Osteoblast (primary cell): ENCODE data around the gene STAT6. TPM values are rescaled to one million over a fixed set of nuclear protein-coding genes. Genes with fewer than 3 reads are reported as not detected.
A peak's percentile ranks its signal among the peaks of the same experiment; 100 is the strongest.

ENCODE experiments used
- DNase-seq: peaks from one replicate; pipeline ENCODE4 v3.0.0; 2011; ENCODE audit warnings: low spot score, mixed read lengths; ENCODE audit not compliant: insufficient read length; ENCODE audit errors: missing footprints
- H2AFZ ChIP-seq: 2 replicates; pipeline ENCODE4 v1.6.0; 2011; ENCODE audit warnings: mild to moderate bottlenecking, low read length
- H3K27ac ChIP-seq: 2 replicates; pipeline ENCODE4 v1.5.1; 2011; ENCODE audit warnings: mild to moderate bottlenecking, low read depth, low read length, moderate library complexity
- H3K27me3 ChIP-seq: 2 replicates; pipeline ENCODE4 v1.6.0; 2012; ENCODE audit warnings: mild to moderate bottlenecking, control low read depth, inconsistent platforms, low read length, moderate library complexity; ENCODE audit not compliant: insufficient read depth
- H3K36me3 ChIP-seq: 2 replicates; pipeline ENCODE4 v1.5.1; 2011; ENCODE audit warnings: mild to moderate bottlenecking, low read length, control low read depth, moderate library complexity; ENCODE audit not compliant: insufficient read depth
- H3K4me1 ChIP-seq: 2 replicates; pipeline ENCODE4 v1.5.1; 2011; ENCODE audit warnings: mild to moderate bottlenecking, low read length, control low read depth, moderate library complexity; ENCODE audit not compliant: insufficient read depth
- H3K4me2 ChIP-seq: 2 replicates; pipeline ENCODE4 v1.6.0; 2011; ENCODE audit warnings: mild to moderate bottlenecking, low read length; ENCODE audit not compliant: insufficient read depth
- H3K4me3 ChIP-seq: fragments of 200-600 bp; sonication (generic); 3 replicates; pipeline ENCODE4 v1.5.1; 2012; ENCODE audit warnings: mild to moderate bottlenecking, low read length, inconsistent platforms; ENCODE audit not compliant: insufficient read depth
- H3K79me2 ChIP-seq: 2 replicates; pipeline ENCODE4 v1.6.0; 2012; ENCODE audit warnings: mild to moderate bottlenecking, low read length, control low read depth, inconsistent platforms; ENCODE audit not compliant: insufficient read depth
- H3K9me3 ChIP-seq: 2 replicates; pipeline ENCODE4 v1.5.1; 2011; ENCODE audit warnings: low read depth, low read length, control low read depth
- H4K20me1 ChIP-seq: 2 replicates; pipeline ENCODE4 v1.6.0; 2012; ENCODE audit warnings: mild to moderate bottlenecking, low read length, control low read depth; ENCODE audit not compliant: insufficient read depth
- CTCF ChIP-seq: IDR thresholded peaks from 2 replicates; pipeline ENCODE4 v1.5.1; 2011; ENCODE audit warnings: mild to moderate bottlenecking, low read depth, low read length, moderate library complexity; ENCODE audit errors: extremely low read depth
- total RNA-seq: library from RNA; depleted of rRNA; stranded (reverse); fragments of >200 nt; gene quantifications from 2 replicates; pipeline ENCODE4 v1.2.3, GENCODE V29; 2012

STAT6 gene
- total RNA-seq, 1 donor: 167 TPM

DNA sequence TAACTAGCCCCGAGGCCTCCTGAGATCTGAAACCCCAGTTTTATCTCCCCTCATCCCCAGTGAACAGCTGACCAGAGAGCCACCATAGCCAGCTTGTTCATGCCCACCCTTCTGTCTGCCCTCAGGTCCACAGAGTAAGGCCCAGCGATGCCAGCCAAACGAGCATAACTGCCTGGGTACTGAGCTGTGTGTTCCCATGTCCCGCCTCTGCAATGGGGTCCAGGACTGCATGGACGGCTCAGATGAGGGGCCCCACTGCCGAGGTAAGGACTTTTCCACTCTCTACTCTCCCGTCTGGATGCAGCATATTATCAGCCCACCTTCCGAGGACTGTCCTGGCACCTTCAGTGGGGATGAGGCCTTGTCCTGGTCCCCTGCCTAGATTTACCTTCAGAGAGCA, 30.1 kb upstream of the STAT6 start:
- H3K36me3 ChIP-seq: peaks cover 79% of the 10 kb centered on the region
- no peak overlapping the region for H3K4me3 ChIP-seq
- H2AFZ ChIP-seq: no peak overlapping the region
- peak overlapping the region; percentile 7 for H3K27ac ChIP-seq
- no peak for DNase-seq
- H3K4me2 ChIP-seq: no peak overlapping the region
- TF ChIP-seq CTCF: no peak
- peaks cover 72% of the 10 kb centered on the region for H4K20me1 ChIP-seq
- peaks cover 95% of the 10 kb centered on the region for H3K79me2 ChIP-seq
- H3K9me3 ChIP-seq: no peaks in the 10 kb centered on the region
- H3K4me1 ChIP-seq: peaks cover 67% of the 10 kb centered on the region
- no peaks in the 10 kb centered on the region for H3K27me3 ChIP-seq

- H3K27me3 ChIP-seq: no peaks in the 10 kb centered on the region
- peak; percentile 83 for DNase-seq
- H3K4me2 ChIP-seq: peak overlapping the region; percentile 29
- H3K4me3 ChIP-seq: no peak overlapping the region
- no peak for TF ChIP-seq CTCF
- H4K20me1 ChIP-seq: peaks cover 66% of the 10 kb centered on the region
- no peaks in the 10 kb centered on the region for H3K9me3 ChIP-seq
- H3K36me3 ChIP-seq: peaks cover 70% of the 10 kb centered on the region
- peaks cover 67% of the 10 kb centered on the region for H3K4me1 ChIP-seq
- no peak overlapping the region for H2AFZ ChIP-seq
- peak overlapping the region; percentile 60 for H3K27ac ChIP-seq
- peaks cover 95% of the 10 kb centered on the region for H3K79me2 ChIP-seq
These were observed 28.9 kb upstream of the STAT6 start for GRCh38 chr12:57139796-57140649.

- H3K9me3 ChIP-seq: no peaks in the 10 kb centered on the region
- no peaks in the 10 kb centered on the region for H3K27me3 ChIP-seq
- peak; percentile 38 for DNase-seq
- H2AFZ ChIP-seq: no peak overlapping the region
- H3K79me2 ChIP-seq: peaks cover 95% of the 10 kb centered on the region
- no peak for TF ChIP-seq CTCF
- H3K4me2 ChIP-seq: peak overlapping the region; percentile 29
- H3K4me3 ChIP-seq: peak overlapping the region; percentile 22
- H3K4me1 ChIP-seq: peaks cover 77% of the 10 kb centered on the region
- H3K36me3 ChIP-seq: peaks cover 59% of the 10 kb centered on the region
- H3K27ac ChIP-seq: peak overlapping the region; percentile 60
- peaks cover 64% of the 10 kb centered on the region for H4K20me1 ChIP-seq
These were observed 27.5 kb upstream of the STAT6 start for GRCh38 chr12:57138526-57139272.
